Kidney (tissue), 14 donors: Measurements from ENCODE around the gene VTA1. TPM values are rescaled to one million over a fixed set of nuclear protein-coding genes. Genes with fewer than 3 reads are reported as not detected.

ENCODE experiments used
- DNase-seq, 5 donors: peaks; one replicate each; pipeline ENCODE4 v3.0.0-alpha.2; 2013 to 2020
- FAIRE-seq: peaks from 2 replicates; lab custom pipeline; 2012; peaks lifted over from hg19 to GRCh38; lab: Jason Lieb, UNC
- H3K27ac ChIP-seq, 2 donors: one replicate each; pipeline ENCODE4 v1.7.0; 2013; ENCODE audit warnings: low read depth in 2 of 2, low read length in 2 of 2, inconsistent platforms in 1 of 2
- H3K27me3 ChIP-seq: one replicate; pipeline ENCODE4 v1.7.1; 2013; ENCODE audit warnings: low read length, inconsistent platforms; ENCODE audit not compliant: control insufficient read depth, insufficient read depth
- H3K36me3 ChIP-seq, 3 donors: one replicate each; pipeline versions ENCODE4 v1.7.0 to v1.7.1; 2013; ENCODE audit warnings: low read length in 3 of 3, control low read depth in 1 of 3, inconsistent platforms in 1 of 3; ENCODE audit not compliant: insufficient read depth in 3 of 3, control insufficient read depth in 2 of 3
- H3K4me1 ChIP-seq, 3 donors: one replicate each; pipeline versions ENCODE4 v1.7.0 to v1.7.1; 2013; ENCODE audit warnings: low read length in 3 of 3, inconsistent platforms in 1 of 3, low read depth in 1 of 3; ENCODE audit not compliant: control insufficient read depth in 2 of 3, insufficient read depth in 2 of 3
- H3K4me3 ChIP-seq, 3 donors: one replicate each; pipeline versions ENCODE4 v1.7.0 to v1.8.1; 2013; ENCODE audit warnings: low read length in 3 of 3, control low read depth in 1 of 3, inconsistent platforms in 1 of 3
- H3K9ac ChIP-seq, 3 donors: one replicate each; pipeline versions ENCODE4 v1.7.0 to v1.7.1; 2013; ENCODE audit warnings: low read length in 3 of 3, control low read depth in 1 of 3, inconsistent platforms in 1 of 3
- H3K9me3 ChIP-seq, 3 donors: one replicate each; pipeline versions ENCODE4 v1.7.0 to v1.7.1; 2013; ENCODE audit warnings: low read length in 3 of 3, control low read depth in 1 of 3, inconsistent platforms in 1 of 3; ENCODE audit not compliant: control insufficient read depth in 2 of 3, insufficient read depth in 1 of 3
- intact Hi-C: fragments of 100-400 bp; cut with DNase I; formaldehyde crosslinking; loops from one replicate; pipeline ENCODE4 v1.11.1; 2022
- polyA plus RNA-seq: library from polyadenylated mRNA; stranded (reverse); fragments of 350-450 nt; fragmentation: Illumina TruSeq; extraction: RNeasy Lipid Tissue Mini Kit (QIAGEN cat#74804); gene quantifications from one replicate; pipeline ENCODE4 v1.2.3, GENCODE V29; 2014; ENCODE audit warnings: low read depth, low replicate concordance; ENCODE audit not compliant: insufficient read depth
- total RNA-seq: library from RNA; stranded (reverse); fragmentation: NEBNext Ultra II Directional; extraction: Animal tissue kit (Norgen Biotek cat#: 25700); gene quantifications from one replicate; pipeline ENCODE4 v1.2.1, GENCODE V29; 2021
- TF ChIP-seq, protein P1 (sequence below): IDR thresholded peaks from 3 replicates; pipeline ENCODE4 v1.5.1; 2012; ENCODE audit warnings: mild to moderate bottlenecking, moderate library complexity, borderline replicate concordance; ENCODE audit not compliant: insufficient read depth; ENCODE audit errors: extremely low read depth
- donor health status: control.
- donor health status: control.
- donor health status: control.
- donor health status: control.
- donor health status: control.
- donor health status: DM: yes; HTN: yes; CAD: no.
- donor health status: Normal renal cell carcinoma (clear cell type).

The VTA1 gene
- total and polyA plus RNA-seq, 2 donors from 2014 or later = 32.9 to 37.2 TPM

DNA sequence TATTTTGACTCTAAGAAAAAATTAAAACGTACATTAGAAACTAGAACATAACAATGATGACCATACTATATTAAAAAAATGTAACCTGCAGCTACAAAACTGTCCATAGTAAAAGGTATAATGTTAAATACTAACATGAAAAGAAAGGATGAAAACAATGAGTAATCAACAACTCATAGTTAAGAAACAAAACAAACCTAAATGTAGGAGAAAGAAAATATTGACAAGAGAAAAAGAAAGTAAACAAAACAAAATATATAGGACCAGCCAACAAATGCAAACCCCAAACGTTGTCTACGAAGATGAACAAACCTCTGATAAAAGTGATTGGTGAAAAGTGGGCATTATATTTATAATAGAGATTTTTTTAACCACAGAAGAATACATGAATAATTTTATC lies 113.7 kb downstream of the VTA1 start:
- H3K9me3 ChIP-seq = peaks cover 0 to 2% (median 0%) of the 10 kb centered on the region in 3 donors
- DNase-seq (no peak), FAIRE-seq (peak; percentile 91)
- TF ChIP-seq, protein P1, sequence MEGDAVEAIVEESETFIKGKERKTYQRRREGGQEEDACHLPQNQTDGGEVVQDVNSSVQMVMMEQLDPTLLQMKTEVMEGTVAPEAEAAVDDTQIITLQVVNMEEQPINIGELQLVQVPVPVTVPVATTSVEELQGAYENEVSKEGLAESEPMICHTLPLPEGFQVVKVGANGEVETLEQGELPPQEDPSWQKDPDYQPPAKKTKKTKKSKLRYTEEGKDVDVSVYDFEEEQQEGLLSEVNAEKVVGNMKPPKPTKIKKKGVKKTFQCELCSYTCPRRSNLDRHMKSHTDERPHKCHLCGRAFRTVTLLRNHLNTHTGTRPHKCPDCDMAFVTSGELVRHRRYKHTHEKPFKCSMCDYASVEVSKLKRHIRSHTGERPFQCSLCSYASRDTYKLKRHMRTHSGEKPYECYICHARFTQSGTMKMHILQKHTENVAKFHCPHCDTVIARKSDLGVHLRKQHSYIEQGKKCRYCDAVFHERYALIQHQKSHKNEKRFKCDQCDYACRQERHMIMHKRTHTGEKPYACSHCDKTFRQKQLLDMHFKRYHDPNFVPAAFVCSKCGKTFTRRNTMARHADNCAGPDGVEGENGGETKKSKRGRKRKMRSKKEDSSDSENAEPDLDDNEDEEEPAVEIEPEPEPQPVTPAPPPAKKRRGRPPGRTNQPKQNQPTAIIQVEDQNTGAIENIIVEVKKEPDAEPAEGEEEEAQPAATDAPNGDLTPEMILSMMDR = no peak
- no peak overlapping the region for H3K4me3 ChIP-seq
- H3K4me1 ChIP-seq = no peaks in the 10 kb centered on the region
- intact Hi-C loops = no loop called here
- H3K9ac ChIP-seq = no peak overlapping the region
- no peaks in the 10 kb centered on the region for H3K27me3 ChIP-seq
- H3K36me3 ChIP-seq = no peaks in the 10 kb centered on the region
- H3K27ac ChIP-seq = no peak overlapping the region

DNA sequence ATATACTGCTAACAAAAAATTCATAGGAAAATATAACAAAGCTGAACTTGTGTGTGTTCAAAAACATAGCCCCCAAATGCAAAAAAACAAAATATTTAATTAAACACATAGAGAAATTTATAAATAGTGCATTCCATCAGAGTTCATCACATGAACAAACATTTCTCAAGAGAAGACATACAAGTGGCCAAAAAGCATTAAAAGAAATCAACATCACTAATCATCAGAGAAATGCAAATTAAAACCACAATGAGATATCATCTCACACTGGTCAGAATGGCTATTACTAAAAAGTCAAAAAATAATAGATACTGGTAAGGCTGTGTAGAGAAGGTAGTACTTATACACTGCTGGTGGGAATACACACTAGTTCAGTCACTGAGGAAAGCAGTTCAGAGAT lies 115.2 kb downstream of the VTA1 start:
- no peak overlapping the region for H3K9ac ChIP-seq
- H3K36me3 ChIP-seq = no peaks in the 10 kb centered on the region
- H3K27ac ChIP-seq = no peak overlapping the region
- no peak overlapping the region for H3K4me3 ChIP-seq
- no peaks in the 10 kb centered on the region for H3K4me1 ChIP-seq
- H3K27me3 ChIP-seq = no peaks in the 10 kb centered on the region
- H3K9me3 ChIP-seq = peaks cover 0 to 2% (median 0%) of the 10 kb centered on the region in 3 donors
- DNase-seq (no peak), FAIRE-seq (no peak)
- TF ChIP-seq, protein P1 = no peak
- intact Hi-C loops = no loop called here

DNA sequence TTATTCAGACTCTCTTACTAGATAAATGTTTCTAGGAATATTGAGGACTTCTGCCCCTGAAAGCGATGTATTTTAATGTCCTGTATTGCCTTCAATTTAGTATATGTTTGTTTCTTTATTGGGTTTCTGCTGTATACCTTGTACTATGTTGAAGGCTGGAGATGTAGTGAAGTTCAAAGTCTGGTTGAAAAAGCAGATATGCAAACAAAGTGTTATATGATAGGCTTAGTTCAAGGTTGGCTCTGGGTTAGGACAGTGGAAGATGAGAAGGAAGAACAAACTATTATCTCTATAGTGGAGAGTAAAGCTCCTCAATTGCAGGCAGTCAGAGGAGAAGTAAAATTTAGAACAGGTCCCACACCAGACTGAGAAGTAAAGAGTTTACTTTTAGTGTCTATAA lies 118.4 kb downstream of the VTA1 start:
- no peak overlapping the region for H3K9ac ChIP-seq
- no peak for DNase-seq
- peaks cover 0 to 2% (median 0%) of the 10 kb centered on the region in 3 donors for H3K9me3 ChIP-seq
- TF ChIP-seq, protein P1 = no peak
- H3K27ac ChIP-seq = no peak overlapping the region
- FAIRE-seq = no peak
- no peak overlapping the region for H3K4me3 ChIP-seq
- H3K4me1 ChIP-seq = no peaks in the 10 kb centered on the region
- intact Hi-C loops = no loop called here
- H3K27me3 ChIP-seq = no peaks in the 10 kb centered on the region
- H3K36me3 ChIP-seq = no peaks in the 10 kb centered on the region

DNA sequence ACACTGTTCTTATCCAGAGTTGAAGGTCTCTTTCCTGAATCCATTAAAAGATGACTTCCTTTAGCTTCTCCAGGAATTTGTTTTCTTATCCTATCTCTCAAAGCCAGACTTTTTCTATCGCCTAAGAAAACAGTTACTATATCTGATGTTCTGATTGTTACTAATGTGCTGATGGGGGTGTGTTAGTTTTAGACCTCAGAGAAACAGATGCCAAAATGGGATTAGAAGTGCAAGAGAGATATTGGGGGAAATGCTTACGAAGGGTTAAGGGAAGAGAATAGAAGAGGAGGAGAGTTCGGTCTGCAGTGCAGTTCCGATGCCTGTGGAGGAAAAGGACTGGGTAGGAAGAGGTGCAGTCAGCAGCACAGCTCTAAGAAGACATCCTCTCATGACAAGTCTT lies 119.0 kb downstream of the VTA1 start:
- intact Hi-C loops = no loop called here
- Histone ChIP-seq H3K9ac (no peak overlapping the region), H3K4me1 (no peaks in the 10 kb centered on the region), H3K27ac (no peak overlapping the region), H3K9me3 (peaks cover 0 to 2% (median 0%) of the 10 kb centered on the region in 3 donors), H3K4me3 (no peak overlapping the region), H3K27me3 (no peaks in the 10 kb centered on the region), H3K36me3 (no peaks in the 10 kb centered on the region)
- no peak for DNase-seq
- TF ChIP-seq, protein P1 = no peak
- FAIRE-seq = no peak
